ENCODE measurements around the gene TAF4. TPM values are rescaled to one million over a fixed set of nuclear protein-coding genes. Genes with fewer than 3 reads are reported as not detected.

TAF4 gene
- total and polyA plus RNA-seq, 2 of the 13 experiments (the other 11 are each of a cell fraction or from before 2014, with no cell fraction given), result 5.9 to 12.0 TPM

DNA sequence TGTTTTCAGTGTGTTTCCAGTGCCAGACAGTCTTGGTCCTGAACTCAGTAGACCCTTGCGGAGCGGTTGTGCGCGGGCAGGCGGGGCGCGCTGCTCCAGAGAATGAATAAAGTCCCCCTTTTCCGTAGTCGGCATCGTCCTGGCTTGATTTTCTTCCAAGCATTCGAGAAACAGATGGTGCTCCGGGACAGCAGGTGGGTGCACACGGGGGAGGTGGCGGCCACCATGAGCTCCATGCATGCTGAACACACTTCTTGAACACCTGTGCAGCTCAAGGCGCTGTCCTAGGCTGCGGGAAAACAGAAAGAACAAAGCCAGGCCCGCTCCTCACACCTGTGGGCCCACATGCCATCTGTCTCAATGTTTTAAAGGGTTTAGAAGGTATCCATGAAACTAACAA is 125.2 kb downstream of the TAF4 start:
- FAIRE-seq (no peak), ATAC-seq (no peak), DNase-seq (ENCODE audit: low spot score) (no peak)
- no peak overlapping the region for H2AFZ ChIP-seq (ENCODE audit: low read length)
- H3K27me3 ChIP-seq (ENCODE audit: control insufficient read depth in 1 of 2, insufficient read depth in 2 of 2, low read length in 2 of 2), result peaks cover 21 to 40% of the 10 kb centered on the region in 2 experiments
- CTCF ChIA-PET (ENCODE audit: low intra/inter-chr PET ratio, low total read pairs), result no interaction called here
- 59% methylated on average over 16 of the region's 17 CpGs for WGBS (ENCODE audit: low lambda C conversion rate)
- H4K20me1 ChIP-seq (ENCODE audit: insufficient read depth, low read length), result no peaks in the 10 kb centered on the region; the same call in 1 of the 2 replicates
- POLR2A ChIA-PET, result no interaction called here
- TF ChIP-seq ZNF766 (CRISPR knock-in tag; IDR thresholded peaks at IDR 0.05; ENCODE audit: borderline replicate concordance) (no peak), ZNF205 (CRISPR knock-in tag; IDR thresholded peaks at IDR 0.05) (no peak)
- TF ChIP-seq, protein P1, sequence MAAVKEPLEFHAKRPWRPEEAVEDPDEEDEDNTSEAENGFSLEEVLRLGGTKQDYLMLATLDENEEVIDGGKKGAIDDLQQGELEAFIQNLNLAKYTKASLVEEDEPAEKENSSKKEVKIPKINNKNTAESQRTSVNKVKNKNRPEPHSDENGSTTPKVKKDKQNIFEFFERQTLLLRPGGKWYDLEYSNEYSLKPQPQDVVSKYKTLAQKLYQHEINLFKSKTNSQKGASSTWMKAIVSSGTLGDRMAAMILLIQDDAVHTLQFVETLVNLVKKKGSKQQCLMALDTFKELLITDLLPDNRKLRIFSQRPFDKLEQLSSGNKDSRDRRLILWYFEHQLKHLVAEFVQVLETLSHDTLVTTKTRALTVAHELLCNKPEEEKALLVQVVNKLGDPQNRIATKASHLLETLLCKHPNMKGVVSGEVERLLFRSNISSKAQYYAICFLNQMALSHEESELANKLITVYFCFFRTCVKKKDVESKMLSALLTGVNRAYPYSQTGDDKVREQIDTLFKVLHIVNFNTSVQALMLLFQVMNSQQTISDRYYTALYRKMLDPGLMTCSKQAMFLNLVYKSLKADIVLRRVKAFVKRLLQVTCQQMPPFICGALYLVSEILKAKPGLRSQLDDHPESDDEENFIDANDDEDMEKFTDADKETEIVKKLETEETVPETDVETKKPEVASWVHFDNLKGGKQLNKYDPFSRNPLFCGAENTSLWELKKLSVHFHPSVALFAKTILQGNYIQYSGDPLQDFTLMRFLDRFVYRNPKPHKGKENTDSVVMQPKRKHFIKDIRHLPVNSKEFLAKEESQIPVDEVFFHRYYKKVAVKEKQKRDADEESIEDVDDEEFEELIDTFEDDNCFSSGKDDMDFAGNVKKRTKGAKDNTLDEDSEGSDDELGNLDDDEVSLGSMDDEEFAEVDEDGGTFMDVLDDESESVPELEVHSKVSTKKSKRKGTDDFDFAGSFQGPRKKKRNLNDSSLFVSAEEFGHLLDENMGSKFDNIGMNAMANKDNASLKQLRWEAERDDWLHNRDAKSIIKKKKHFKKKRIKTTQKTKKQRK (IDR thresholded peaks at IDR 0.05; ENCODE audit: low read length), result no peak
- H3K27ac ChIP-seq (ENCODE audit: extremely low read length, insufficient read depth, low read length), result no peak overlapping the region
- no peaks in the 10 kb centered on the region for H3K4me1 ChIP-seq (ENCODE audit: insufficient read depth, low read length)
- H3K4me2 ChIP-seq (ENCODE audit: low read depth, low read length), result no peak overlapping the region
- no peak overlapping the region for H3K4me3 ChIP-seq (replicated peaks in 1 of 3; ENCODE audit: insufficient read depth in 1 of 3, low read depth in 2 of 3, low read length in 3 of 3)
- no peaks in the 10 kb centered on the region for H3K9me3 ChIP-seq (ENCODE audit: low read length)
- no peak overlapping the region for H3K9ac ChIP-seq (ENCODE audit: insufficient read depth, low read depth, low read length)
- BruUV-seq (replicated peaks), result no TSS peak
- no peaks in the 10 kb centered on the region for H3K79me2 ChIP-seq (ENCODE audit: insufficient read depth, low read length)
- H3K36me3 ChIP-seq (replicated peaks in 1 of 2; ENCODE audit: control insufficient read depth in 1 of 2, insufficient read depth in 2 of 2, low read length in 2 of 2), result no peaks in the 10 kb centered on the region
- in situ Hi-C loops (cut with HindIII; ENCODE audit: extremely low pct_ligation_motif_present, low pct_unique_long_range_greater_than_20kb) (no loop called here), intact Hi-C loops (cut with micrococcal nuclease; ENCODE audit: unreplicated experiment) (no loop called here)

DNA sequence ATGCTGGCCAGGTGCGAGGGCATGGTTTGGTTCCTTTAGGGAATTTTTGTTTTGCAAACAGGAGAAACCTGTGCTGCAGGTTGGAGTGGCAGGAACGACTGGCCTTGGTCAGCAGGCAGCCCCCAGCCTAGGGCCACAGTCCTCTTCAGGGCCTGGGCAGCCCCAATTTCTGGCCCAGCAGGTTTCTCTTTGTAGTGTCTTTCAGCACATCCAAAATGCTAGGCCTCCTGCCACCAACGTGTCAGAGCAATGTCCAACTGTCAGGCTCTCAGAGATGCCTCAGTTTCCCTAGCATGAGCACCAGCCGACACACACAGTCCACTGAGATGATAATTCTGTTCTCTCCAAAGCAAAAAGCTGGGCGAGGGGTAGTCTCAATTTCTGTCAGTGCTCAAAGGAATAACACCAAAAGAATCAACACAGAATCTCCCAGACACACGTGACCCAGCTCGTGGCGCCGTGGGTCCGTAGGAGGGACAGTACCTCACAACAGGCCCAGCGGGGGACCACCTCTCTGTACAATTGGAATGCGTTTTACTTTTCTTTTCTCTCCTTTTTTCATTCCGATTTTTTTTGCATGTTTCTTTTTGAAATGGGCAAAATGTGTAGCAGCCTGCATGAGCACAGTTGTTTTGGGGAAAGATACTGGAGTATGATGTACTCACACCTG is 125.9 kb downstream of the TAF4 start:
- ChIA-PET POLR2A (no interaction called here), CTCF (ENCODE audit: low intra/inter-chr PET ratio, low total read pairs) (no interaction called here)
- H3K36me3 ChIP-seq (replicated peaks in 1 of 2; ENCODE audit: control insufficient read depth in 1 of 2, insufficient read depth in 2 of 2, low read length in 2 of 2), result no peaks in the 10 kb centered on the region
- no peak overlapping the region for H2AFZ ChIP-seq (ENCODE audit: low read length)
- no peaks in the 10 kb centered on the region for H3K79me2 ChIP-seq (ENCODE audit: insufficient read depth, low read length)
- ATAC-seq, result no peak
- intact Hi-C loops (cut with micrococcal nuclease; ENCODE audit: unreplicated experiment) (no loop called here), in situ Hi-C loops (cut with HindIII; ENCODE audit: extremely low pct_ligation_motif_present, low pct_unique_long_range_greater_than_20kb) (no loop called here)
- WGBS (ENCODE audit: low lambda C conversion rate), result 29% methylated on average over 13 of the region's 13 CpGs
- peaks cover 21 to 40% of the 10 kb centered on the region in 2 experiments for H3K27me3 ChIP-seq (ENCODE audit: control insufficient read depth in 1 of 2, insufficient read depth in 2 of 2, low read length in 2 of 2)
- no peak for DNase-seq (ENCODE audit: low spot score)
- H3K4me2 ChIP-seq (ENCODE audit: low read depth, low read length), result no peak overlapping the region
- H3K9ac ChIP-seq (ENCODE audit: insufficient read depth, low read depth, low read length), result no peak overlapping the region
- H3K9me3 ChIP-seq (ENCODE audit: low read length), result no peaks in the 10 kb centered on the region
- H3K4me3 ChIP-seq (replicated peaks in 1 of 3; ENCODE audit: insufficient read depth in 1 of 3, low read depth in 2 of 3, low read length in 3 of 3), result no peak overlapping the region
- H3K27ac ChIP-seq (ENCODE audit: extremely low read length, insufficient read depth, low read length), result no peak overlapping the region
- no peaks in the 10 kb centered on the region for H3K4me1 ChIP-seq (ENCODE audit: insufficient read depth, low read length)
- TF ChIP-seq BHLHE40 (IDR thresholded peaks at IDR 0.05; ENCODE audit: low read length) (no peak), ZNF530 (CRISPR knock-in tag; IDR thresholded peaks at IDR 0.05; ENCODE audit: low read depth) (no peak), ELK4 (CRISPR knock-in tag; IDR thresholded peaks at IDR 0.05; ENCODE audit: borderline replicate concordance) (no peak), DR1 (CRISPR knock-in tag; IDR thresholded peaks at IDR 0.05) (no peak), ZNF235 (CRISPR knock-in tag; IDR thresholded peaks at IDR 0.05; ENCODE audit: borderline replicate concordance) (no peak), ZNF382 (CRISPR knock-in tag; IDR thresholded peaks at IDR 0.05; ENCODE audit: borderline replicate concordance) (no peak), ZNF275 (CRISPR knock-in tag; IDR thresholded peaks at IDR 0.05; ENCODE audit: borderline replicate concordance) (no peak), MTF2 (CRISPR knock-in tag; IDR thresholded peaks at IDR 0.05; ENCODE audit: borderline replicate concordance) (no peak)
- FAIRE-seq, result no peak
- no TSS peak for BruUV-seq (replicated peaks)
- H4K20me1 ChIP-seq (ENCODE audit: insufficient read depth, low read length), result no peaks in the 10 kb centered on the region; the same call in 1 of the 2 replicates

Data from HepG2 (cell line).